K562 treated with DMSO at 1 percent for 24 hours (cell line): ENCODE data around the gene ADM. TPM values are rescaled to one million over a fixed set of nuclear protein-coding genes. Genes with fewer than 3 reads are reported as not detected.

Source experiments
- total RNA-seq: library from RNA; unstranded; fragments of 300-600 nt; gene quantifications from 2 replicates; pipeline ENCODE4 v1.2.3, GENCODE V29; 2022; ENCODE audit warnings: low read depth; ENCODE audit not compliant: insufficient read depth

The ADM gene, protein sequence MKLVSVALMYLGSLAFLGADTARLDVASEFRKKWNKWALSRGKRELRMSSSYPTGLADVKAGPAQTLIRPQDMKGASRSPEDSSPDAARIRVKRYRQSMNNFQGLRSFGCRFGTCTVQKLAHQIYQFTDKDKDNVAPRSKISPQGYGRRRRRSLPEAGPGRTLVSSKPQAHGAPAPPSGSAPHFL
- total RNA-seq: 0.65 and 1.1 TPM in 2 replicates

GRCh38 chr11:10304495-10305261, at the start of gene ADM:
Gene ADM, plus strand, starts transcription at chr11:10305073. Its CDS starts 628 bp downstream, at chr11:10305701.

DNA sequence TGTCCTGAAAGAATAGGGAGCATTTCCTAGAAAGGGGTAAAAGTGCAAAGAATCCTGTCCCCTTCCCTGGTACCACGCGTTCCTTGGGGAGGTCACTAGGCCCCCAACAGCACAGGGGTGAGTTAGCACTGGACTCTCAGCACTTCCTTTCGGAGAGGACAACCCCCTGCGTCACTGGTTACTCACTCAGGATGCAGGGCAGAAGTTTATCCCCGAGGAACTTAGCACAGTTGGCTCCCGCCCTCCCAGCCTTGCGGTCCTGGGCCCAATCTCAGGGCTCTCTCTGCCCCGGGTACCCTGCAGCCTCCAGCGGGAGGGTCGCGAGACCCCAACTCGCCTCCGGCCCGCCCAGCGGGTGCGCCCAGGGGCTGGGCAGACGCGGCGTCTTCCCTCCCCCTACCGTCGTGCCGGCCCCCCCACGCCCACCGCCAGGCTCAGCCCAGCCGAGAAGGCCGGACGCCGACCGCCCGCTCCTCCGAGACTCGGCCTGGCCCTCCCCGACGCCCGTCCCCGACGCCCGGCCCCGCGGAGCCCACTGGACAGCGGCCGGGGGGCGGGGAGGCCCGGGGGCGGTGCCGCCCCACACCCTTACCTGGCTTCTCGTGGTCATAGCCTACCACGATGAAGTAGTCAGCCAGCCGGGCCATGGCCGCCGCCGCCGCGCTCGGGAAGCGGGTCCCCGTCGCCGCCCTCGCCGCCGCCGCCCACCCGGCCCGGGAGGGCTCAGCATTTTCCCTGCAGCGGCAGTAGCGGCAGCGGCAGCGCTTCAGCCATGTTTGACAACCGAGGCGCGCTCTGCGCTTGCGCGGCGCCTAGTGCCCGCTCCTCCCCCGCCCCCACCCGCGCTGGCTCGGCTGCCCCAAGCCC, 11.2 kb upstream of the ADM start, which contains the start of gene SBF2:
Gene SBF2, minus strand, starts transcription at position 797 of the 867 bp plus-strand sequence. Its CDS starts 150 bp downstream, at position 647.

Other genes starting within 250 kb of the ADM start
- gene SBF2, start 10.9 kb upstream of the ADM start, total RNA-seq: 3.3 and 3.9 TPM in 2 replicates
- gene AMPD3, start 150.2 kb downstream of the ADM start, total RNA-seq: 8.3 and 8.6 TPM in 2 replicates
- 8.8 and 10.8 TPM in 2 replicates for gene RNF141, start 236.1 kb downstream of the ADM start, total RNA-seq